ENCODE results near the gene FGD5.

Gene FGD5

DNA sequence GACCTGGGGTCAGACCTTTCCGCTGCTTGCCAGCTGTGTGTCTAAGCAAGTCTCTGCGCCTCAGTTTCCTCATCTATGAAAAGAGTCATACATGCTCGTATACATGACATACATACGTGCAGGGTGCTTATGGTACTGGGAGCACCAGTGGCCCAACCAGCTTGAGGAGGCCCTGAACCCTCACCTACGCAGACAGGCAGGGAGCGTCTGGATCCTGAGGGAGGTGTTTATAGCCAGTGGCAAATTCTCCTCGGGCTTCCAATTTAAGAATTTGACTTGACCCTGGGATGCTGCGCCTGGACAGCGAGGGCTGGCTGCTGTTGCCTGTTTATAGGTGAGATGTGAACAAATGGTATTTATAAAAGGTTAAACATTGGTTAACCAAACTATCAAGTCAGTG is 17.7 kb upstream of the FGD5 start:
- in situ Hi-C loops (cut with HindIII; ENCODE audit: low sequenced_read_pairs): no loop called here
- TF ChIP-seq, protein P1, sequence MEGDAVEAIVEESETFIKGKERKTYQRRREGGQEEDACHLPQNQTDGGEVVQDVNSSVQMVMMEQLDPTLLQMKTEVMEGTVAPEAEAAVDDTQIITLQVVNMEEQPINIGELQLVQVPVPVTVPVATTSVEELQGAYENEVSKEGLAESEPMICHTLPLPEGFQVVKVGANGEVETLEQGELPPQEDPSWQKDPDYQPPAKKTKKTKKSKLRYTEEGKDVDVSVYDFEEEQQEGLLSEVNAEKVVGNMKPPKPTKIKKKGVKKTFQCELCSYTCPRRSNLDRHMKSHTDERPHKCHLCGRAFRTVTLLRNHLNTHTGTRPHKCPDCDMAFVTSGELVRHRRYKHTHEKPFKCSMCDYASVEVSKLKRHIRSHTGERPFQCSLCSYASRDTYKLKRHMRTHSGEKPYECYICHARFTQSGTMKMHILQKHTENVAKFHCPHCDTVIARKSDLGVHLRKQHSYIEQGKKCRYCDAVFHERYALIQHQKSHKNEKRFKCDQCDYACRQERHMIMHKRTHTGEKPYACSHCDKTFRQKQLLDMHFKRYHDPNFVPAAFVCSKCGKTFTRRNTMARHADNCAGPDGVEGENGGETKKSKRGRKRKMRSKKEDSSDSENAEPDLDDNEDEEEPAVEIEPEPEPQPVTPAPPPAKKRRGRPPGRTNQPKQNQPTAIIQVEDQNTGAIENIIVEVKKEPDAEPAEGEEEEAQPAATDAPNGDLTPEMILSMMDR (IDR thresholded peaks at IDR 0.05; ENCODE audit: low read depth, low read length): no peak
- H3K4me3 ChIP-seq (ENCODE audit: low read depth, low read length): no peak overlapping the region
- DNase-seq (ENCODE audit: low read depth, low spot score): no peak

DNA sequence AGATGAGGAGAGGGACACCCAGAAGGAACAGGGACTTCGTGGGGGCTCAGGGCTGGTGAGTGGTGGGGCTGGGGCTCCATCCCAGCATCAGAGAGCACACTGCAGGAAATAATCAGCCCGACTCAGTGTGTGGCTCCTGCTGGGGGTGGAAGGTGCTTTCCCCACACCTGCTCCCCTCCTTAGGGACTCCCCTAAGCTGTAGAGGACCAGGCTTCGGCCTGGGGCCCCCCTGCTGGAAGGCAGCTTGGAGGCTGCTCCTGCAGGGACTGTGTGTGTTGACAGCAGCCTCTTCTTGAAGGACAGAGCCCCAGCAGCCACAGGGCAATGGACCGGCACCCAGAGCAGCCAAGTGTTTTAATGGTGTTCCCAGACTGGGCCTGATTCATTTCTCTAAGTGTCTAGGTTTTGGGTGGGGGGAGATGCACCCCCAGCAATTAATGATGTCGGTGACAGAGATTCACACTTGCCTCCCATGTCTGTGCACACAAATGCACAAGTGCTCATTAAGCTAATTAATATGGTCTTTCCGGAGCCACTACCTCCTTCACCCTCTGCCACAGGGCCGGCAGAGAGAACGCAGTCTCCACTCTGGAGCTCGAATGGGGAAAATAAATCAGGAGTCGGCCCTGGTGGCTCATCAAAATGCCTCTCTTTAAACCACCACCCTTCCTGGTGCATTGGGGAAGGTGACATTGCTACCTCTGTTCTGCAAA is 16.9 kb upstream of the FGD5 start:
- in situ Hi-C loops (cut with HindIII; ENCODE audit: low sequenced_read_pairs): no loop called here
- no peak overlapping the region for H3K4me3 ChIP-seq (ENCODE audit: low read depth, low read length)
- DNase-seq (ENCODE audit: low read depth, low spot score): no peak
- TF ChIP-seq, protein P1 (IDR thresholded peaks at IDR 0.05; ENCODE audit: low read depth, low read length): no peak

DNA sequence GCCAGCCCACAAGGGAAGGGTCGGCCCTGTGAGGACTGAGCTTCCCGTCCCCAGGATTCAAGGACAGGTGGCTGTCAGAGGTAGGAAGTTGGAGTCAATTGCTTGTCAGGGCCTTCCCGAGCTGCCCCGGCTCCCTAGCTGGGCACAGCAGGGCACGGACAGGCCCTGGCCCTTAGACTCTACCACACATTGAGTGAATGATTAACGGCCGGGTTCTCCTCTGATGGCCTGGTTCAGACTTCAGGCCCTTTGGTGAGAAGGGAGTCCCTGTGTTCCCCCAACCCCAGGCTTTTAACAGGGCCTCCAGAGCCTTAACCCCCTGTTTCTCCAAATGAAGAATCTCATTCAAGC is 16.4 kb upstream of the FGD5 start:
- DNase-seq (ENCODE audit: low read depth, low spot score): no peak
- no peak overlapping the region for H3K4me3 ChIP-seq (ENCODE audit: low read depth, low read length)
- in situ Hi-C loops (cut with HindIII; ENCODE audit: low sequenced_read_pairs): no loop called here
- TF ChIP-seq, protein P1 (IDR thresholded peaks at IDR 0.05; ENCODE audit: low read depth, low read length): no peak

DNA sequence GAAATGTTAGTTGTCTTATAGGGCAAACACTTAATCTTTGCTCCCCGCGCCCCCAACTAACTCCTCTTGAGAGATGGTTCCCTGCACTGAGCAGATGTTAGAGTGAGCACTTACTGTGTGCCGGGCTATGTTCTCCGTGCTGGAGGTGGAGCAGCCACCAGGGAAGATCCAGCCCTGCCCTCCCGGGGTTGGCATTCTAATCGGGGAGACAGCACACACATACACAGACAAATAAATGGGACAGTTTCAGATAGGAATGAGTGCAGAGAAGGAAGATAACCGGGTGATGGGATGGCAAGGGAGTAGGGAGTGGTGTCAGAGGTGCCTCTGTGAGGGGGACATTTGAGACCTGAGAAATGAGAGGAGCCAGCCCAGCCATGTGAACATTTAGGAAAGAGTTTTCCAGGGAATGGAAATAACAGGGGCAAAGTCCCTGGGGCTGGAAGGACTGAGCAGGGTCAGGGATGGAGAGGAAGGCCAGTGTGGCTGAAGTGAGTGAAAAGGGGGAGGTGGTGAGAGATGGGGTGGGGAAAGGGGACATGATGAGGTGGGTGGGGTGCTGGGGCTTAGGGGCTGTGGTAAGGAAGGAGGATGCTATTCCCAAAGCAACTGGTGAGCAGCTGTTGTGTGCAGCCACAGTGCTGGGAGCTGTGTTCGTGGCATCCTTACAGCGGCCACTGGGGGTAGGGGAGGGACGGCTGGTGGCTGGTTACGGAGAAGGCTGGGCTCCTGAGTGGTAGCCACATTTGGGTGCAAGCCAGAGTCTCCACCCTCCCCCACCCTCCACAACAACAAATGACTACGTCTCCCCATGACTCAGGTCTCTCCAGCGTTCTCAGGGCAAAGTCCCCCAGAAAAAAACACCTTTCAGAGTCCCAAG is 15.4 kb upstream of the FGD5 start:
- in situ Hi-C loops (cut with HindIII; ENCODE audit: low sequenced_read_pairs): no loop called here
- no peak for DNase-seq (ENCODE audit: low read depth, low spot score)
- no peak overlapping the region for H3K4me3 ChIP-seq (ENCODE audit: low read depth, low read length)
- TF ChIP-seq, protein P1 (IDR thresholded peaks at IDR 0.05; ENCODE audit: low read depth, low read length): no peak

DNA sequence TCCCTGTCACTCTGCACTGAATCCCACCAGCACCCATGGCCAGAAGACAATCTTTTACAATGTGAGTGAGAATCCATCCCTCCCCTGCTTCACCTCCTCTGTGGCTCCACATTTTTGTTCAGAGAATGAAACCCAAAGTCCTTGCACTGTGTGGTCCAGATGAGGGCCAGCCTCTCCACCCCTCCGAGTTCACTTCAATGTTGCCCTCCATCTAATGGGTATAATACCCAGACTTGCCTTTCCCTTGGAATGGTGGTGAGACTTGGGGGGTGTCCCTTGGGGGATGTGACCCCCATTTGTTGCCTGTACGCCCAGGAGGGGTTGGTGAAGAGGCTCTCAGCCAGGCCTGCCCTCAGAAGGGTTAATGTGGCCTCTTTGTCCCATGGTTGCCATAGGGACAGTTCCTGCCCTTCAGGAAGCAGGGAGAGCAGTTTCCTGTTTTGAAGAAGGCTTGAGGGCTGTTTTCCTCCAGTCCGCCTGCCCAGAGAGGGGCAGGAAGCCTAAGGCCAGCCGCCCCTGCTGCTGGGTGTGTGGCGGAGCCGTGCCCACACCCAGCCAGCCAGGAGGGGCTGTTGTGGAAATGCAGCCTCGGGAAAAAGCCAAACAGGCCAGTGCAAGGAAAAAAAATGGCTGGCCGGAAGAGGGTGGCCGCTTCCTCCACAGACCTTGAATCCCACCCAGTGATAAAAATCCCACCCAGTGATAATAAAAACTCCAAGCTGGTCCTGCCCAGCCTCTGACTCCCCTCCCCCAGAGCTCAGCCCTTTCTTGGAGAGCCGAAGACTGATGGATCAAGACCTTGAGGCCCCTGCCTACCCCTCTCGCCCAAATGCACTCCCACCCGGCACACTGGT is 14.6 kb upstream of the FGD5 start:
- no peak overlapping the region for H3K4me3 ChIP-seq (ENCODE audit: low read depth, low read length)
- in situ Hi-C loops (cut with HindIII; ENCODE audit: low sequenced_read_pairs): no loop called here
- TF ChIP-seq, protein P1 (IDR thresholded peaks at IDR 0.05; ENCODE audit: low read depth, low read length): no peak
- DNase-seq (ENCODE audit: low read depth, low spot score): no peak
